ENCODE results near the gene TRIM43. TPM values are rescaled to one million over a fixed set of nuclear protein-coding genes. Genes with fewer than 3 reads are reported as not detected.
"Not testable (repeated sequence)": the region's sequence is repeated elsewhere in the genome, so short reads cannot be mapped to it uniquely, and the experiment has no call there.

Gene TRIM43
- 0.23 and 0.39 TPM in 2 replicates for polyA plus RNA-seq (2012; rRNA removed)
- polyA plus RNA-seq (2012; cell fraction: cytosol; rRNA removed) = 0.37 and 0.42 TPM in 2 replicates
- polyA plus RNA-seq (2012; cell fraction: nucleus; rRNA removed) = 0.14 and 0.29 TPM in 2 replicates

DNA sequence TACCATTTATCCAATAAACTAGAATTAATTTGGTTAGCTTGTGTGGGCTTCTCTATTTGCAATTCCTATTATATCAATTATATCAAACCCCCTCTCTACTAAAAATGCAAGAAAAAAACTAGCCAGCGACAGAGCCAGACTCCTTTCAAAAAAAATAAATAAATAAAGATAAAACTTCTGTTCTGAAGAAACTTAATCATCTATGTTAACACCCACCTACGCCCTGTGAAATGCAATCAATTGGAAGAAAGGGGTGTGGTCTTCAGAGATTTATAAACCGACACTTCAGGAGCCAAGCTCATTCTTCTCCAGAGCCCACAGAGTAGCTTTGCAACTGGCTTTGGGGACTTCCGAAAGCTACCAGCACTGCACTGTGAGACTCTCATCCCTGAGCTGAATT lies at the start of gene TRIM43:
Gene TRIM43 (plus strand): TSS at position 301 of the 400 bp plus-strand sequence. CDS start 2,023 bp downstream, outside the sequence.
- H4K20me1 ChIP-seq (ENCODE audit: insufficient read depth); H3K79me2 ChIP-seq (ENCODE audit: insufficient read depth); POLR2A ChIA-PET; DNase-seq; H3K9me3 ChIP-seq; H3K9me2 ChIP-seq; H3K27ac ChIP-seq (ENCODE audit: low read depth in 2 of 2, low read length in 1 of 2); H3K4me3 ChIP-seq (ENCODE audit: low read depth in 2 of 2, low read length in 1 of 2); H3K4me2 ChIP-seq; H3K36me3 ChIP-seq (replicated peaks in 1 of 2; ENCODE audit: control insufficient read depth in 1 of 2, insufficient read depth in 2 of 2, low read length in 1 of 2); H3K9ac ChIP-seq; H2AFZ ChIP-seq (ENCODE audit: low read depth); H3K4me1 ChIP-seq (ENCODE audit: control insufficient read depth in 1 of 2, insufficient read depth in 2 of 2, low read depth in 1 of 2, low read length in 1 of 2); CTCF ChIA-PET; H3F3A ChIP-seq (replicated peaks; ENCODE audit: insufficient read depth); H3K27me3 ChIP-seq (ENCODE audit: insufficient read depth): not testable (repeated sequence)
- 40% methylated on average over 1 of the region's 4 CpGs for WGBS (ENCODE audit: low lambda C conversion rate)

DNA sequence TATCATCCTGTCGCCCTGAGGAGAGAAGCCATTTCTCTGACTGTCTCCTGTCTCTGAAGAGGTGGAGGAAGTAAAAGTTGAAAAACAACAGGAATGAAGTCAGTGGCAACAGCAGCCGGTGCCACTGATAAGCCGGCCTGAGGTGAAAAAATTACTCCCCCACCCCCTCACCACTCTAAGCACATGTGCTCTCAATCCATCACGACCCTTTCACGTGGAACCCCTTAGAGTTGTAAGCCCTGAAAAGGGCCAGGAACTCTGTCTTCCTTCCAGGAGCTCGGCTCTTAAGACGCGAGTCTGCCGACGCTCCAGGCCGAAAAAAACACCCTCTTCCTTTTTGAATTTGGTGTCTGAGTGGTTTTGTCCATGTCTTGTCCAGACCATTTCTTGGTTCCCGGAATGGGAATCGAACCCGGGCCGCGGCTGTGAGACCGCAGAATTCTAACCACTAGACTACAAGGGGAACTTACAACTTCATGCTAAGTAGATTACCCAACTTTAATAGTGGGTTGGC lies 40.7 kb upstream of the TRIM43 start:
- ChIA-PET CTCF (no interaction called here), POLR2A (no interaction called here)
- no peak overlapping the region for H3K4me3 ChIP-seq (ENCODE audit: low read depth in 2 of 2, low read length in 1 of 2)
- H3K27ac ChIP-seq (ENCODE audit: low read depth in 2 of 2, low read length in 1 of 2) = no peak overlapping the region
- no peak overlapping the region for H2AFZ ChIP-seq (ENCODE audit: low read depth)
- no peaks in the 10 kb centered on the region for H3K4me1 ChIP-seq (ENCODE audit: control insufficient read depth in 1 of 2, insufficient read depth in 2 of 2, low read depth in 1 of 2, low read length in 1 of 2)
- H3K9ac ChIP-seq = no peak overlapping the region
- peaks cover 6% of the 10 kb centered on the region for H3F3A ChIP-seq (replicated peaks; ENCODE audit: insufficient read depth)
- no peaks in the 10 kb centered on the region for H4K20me1 ChIP-seq (ENCODE audit: insufficient read depth)
- no peaks in the 10 kb centered on the region for H3K36me3 ChIP-seq (replicated peaks in 1 of 2; ENCODE audit: control insufficient read depth in 1 of 2, insufficient read depth in 2 of 2, low read length in 1 of 2)
- no peaks in the 10 kb centered on the region for H3K9me2 ChIP-seq
- no peak overlapping the region for H3K4me2 ChIP-seq
- H3K27me3 ChIP-seq (ENCODE audit: insufficient read depth) = no peaks in the 10 kb centered on the region; the same call in 1 of the 2 replicates
- H3K79me2 ChIP-seq (ENCODE audit: insufficient read depth) = no peaks in the 10 kb centered on the region
- DNase-seq = no peak
- WGBS (ENCODE audit: low lambda C conversion rate) = 54% methylated on average over 17 of the region's 17 CpGs
- TF ChIP-seq JUND (IDR thresholded peaks at IDR 0.05) (no peak), GATA2 (CRISPR knock-in tag; IDR thresholded peaks at IDR 0.05) (no peak), RFX5 (IDR thresholded peaks at IDR 0.05; ENCODE audit: low read length) (no peak), EP300 (IDR thresholded peaks at IDR 0.05; ENCODE audit: borderline replicate concordance in 1 of 2, low read depth in 1 of 2, low read length in 1 of 2) (no peak), MAX (IDR thresholded peaks at IDR 0.05; ENCODE audit: low read depth) (no peak), RXRA (IDR thresholded peaks at IDR 0.05; ENCODE audit: borderline replicate concordance, low read depth) (no peak), SMC3 (IDR thresholded peaks at IDR 0.05; ENCODE audit: low read depth, low read length) (no peak), ELF1 (IDR thresholded peaks at IDR 0.05) (no peak), RCOR1 (IDR thresholded peaks at IDR 0.05; ENCODE audit: low read length) (no peak), POLR2AphosphoS5 (IDR thresholded peaks at IDR 0.05; ENCODE audit: low read depth, low read length) (no peak), MEF2A (IDR thresholded peaks at IDR 0.05; ENCODE audit: borderline replicate concordance, low read depth) (no peak), CHD2 (IDR thresholded peaks at IDR 0.05; ENCODE audit: low read length, partially characterized antibody) (no peak), GABPA (IDR thresholded peaks at IDR 0.05; ENCODE audit: low read depth) (no peak), SIN3A (IDR thresholded peaks at IDR 0.05; ENCODE audit: borderline replicate concordance, low read depth, low read length) (no peak), TAF1 (IDR thresholded peaks at IDR 0.05; ENCODE audit: borderline replicate concordance, low read depth, low read length) (no peak)
- TF ChIP-seq, protein P1, sequence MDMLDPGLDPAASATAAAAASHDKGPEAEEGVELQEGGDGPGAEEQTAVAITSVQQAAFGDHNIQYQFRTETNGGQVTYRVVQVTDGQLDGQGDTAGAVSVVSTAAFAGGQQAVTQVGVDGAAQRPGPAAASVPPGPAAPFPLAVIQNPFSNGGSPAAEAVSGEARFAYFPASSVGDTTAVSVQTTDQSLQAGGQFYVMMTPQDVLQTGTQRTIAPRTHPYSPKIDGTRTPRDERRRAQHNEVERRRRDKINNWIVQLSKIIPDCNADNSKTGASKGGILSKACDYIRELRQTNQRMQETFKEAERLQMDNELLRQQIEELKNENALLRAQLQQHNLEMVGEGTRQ (IDR thresholded peaks at IDR 0.05; ENCODE audit: borderline replicate concordance, low read depth, low read length) = no peak
- TF ChIP-seq, protein P2, sequence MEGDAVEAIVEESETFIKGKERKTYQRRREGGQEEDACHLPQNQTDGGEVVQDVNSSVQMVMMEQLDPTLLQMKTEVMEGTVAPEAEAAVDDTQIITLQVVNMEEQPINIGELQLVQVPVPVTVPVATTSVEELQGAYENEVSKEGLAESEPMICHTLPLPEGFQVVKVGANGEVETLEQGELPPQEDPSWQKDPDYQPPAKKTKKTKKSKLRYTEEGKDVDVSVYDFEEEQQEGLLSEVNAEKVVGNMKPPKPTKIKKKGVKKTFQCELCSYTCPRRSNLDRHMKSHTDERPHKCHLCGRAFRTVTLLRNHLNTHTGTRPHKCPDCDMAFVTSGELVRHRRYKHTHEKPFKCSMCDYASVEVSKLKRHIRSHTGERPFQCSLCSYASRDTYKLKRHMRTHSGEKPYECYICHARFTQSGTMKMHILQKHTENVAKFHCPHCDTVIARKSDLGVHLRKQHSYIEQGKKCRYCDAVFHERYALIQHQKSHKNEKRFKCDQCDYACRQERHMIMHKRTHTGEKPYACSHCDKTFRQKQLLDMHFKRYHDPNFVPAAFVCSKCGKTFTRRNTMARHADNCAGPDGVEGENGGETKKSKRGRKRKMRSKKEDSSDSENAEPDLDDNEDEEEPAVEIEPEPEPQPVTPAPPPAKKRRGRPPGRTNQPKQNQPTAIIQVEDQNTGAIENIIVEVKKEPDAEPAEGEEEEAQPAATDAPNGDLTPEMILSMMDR (IDR thresholded peaks at IDR 0.05) = no peak
- TF ChIP-seq, protein P3, sequence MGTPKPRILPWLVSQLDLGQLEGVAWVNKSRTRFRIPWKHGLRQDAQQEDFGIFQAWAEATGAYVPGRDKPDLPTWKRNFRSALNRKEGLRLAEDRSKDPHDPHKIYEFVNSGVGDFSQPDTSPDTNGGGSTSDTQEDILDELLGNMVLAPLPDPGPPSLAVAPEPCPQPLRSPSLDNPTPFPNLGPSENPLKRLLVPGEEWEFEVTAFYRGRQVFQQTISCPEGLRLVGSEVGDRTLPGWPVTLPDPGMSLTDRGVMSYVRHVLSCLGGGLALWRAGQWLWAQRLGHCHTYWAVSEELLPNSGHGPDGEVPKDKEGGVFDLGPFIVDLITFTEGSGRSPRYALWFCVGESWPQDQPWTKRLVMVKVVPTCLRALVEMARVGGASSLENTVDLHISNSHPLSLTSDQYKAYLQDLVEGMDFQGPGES (IDR thresholded peaks at IDR 0.05; ENCODE audit: low read depth, low read length) = no peak
- TF ChIP-seq, protein P4, sequence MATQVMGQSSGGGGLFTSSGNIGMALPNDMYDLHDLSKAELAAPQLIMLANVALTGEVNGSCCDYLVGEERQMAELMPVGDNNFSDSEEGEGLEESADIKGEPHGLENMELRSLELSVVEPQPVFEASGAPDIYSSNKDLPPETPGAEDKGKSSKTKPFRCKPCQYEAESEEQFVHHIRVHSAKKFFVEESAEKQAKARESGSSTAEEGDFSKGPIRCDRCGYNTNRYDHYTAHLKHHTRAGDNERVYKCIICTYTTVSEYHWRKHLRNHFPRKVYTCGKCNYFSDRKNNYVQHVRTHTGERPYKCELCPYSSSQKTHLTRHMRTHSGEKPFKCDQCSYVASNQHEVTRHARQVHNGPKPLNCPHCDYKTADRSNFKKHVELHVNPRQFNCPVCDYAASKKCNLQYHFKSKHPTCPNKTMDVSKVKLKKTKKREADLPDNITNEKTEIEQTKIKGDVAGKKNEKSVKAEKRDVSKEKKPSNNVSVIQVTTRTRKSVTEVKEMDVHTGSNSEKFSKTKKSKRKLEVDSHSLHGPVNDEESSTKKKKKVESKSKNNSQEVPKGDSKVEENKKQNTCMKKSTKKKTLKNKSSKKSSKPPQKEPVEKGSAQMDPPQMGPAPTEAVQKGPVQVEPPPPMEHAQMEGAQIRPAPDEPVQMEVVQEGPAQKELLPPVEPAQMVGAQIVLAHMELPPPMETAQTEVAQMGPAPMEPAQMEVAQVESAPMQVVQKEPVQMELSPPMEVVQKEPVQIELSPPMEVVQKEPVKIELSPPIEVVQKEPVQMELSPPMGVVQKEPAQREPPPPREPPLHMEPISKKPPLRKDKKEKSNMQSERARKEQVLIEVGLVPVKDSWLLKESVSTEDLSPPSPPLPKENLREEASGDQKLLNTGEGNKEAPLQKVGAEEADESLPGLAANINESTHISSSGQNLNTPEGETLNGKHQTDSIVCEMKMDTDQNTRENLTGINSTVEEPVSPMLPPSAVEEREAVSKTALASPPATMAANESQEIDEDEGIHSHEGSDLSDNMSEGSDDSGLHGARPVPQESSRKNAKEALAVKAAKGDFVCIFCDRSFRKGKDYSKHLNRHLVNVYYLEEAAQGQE (IDR thresholded peaks at IDR 0.05; ENCODE audit: low read depth, low read length) = no peak
- no peaks in the 10 kb centered on the region for H3K9me3 ChIP-seq
